ENCODE measurements around the gene FLVCR1.
"Not testable (repeated sequence)": the region's sequence is repeated elsewhere in the genome, so short reads cannot be mapped to it uniquely, and the experiment has no call there.

The FLVCR1 gene

GRCh38 chr1:212857992-212858460 lies at the start of gene FLVCR1:
Gene FLVCR1 (plus strand): TSS chr1:212858275. CDS start chr1:212858453, 178 bp downstream.
- peak; percentile 98 for DNase-seq

GRCh38 chr1:212814537-212815334 lies 43.3 kb upstream of the FLVCR1 start:
- peak; percentile 51 for DNase-seq

- no peak for DNase-seq
Observed at GRCh38 chr1:212816567-212817278, 41.4 kb upstream of the FLVCR1 start.

GRCh38 chr1:212819726-212820125 lies 38.3 kb upstream of the FLVCR1 start:
- DNase-seq = no peak

GRCh38 chr1:212820969-212821368 lies 37.1 kb upstream of the FLVCR1 start:
- DNase-seq = no peak

DNA sequence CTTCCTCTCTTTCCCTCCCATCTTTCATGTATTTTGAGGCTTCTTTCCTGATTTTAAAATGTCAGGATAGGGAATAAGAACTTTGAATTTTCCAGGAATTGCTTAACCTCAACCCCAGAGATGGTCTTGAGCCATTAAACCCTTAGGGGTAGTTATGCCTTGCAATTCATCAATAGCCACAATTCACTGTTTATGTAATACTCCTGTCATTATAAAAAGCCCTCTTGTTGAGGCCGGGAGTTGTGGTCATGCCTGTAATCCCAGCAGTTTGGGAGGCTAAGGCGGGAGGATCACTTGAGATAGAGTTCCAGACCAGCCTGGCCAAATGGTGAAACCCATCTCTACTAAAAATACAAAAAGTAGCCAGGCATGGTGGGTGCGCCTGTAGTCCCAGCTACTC lies 35.1 kb upstream of the FLVCR1 start:
- DNase-seq = no peak

GRCh38 chr1:212824201-212824600 lies 33.9 kb upstream of the FLVCR1 start:
- no peak for DNase-seq

- DNase-seq = no peak
Observed at GRCh38 chr1:212825798-212826452, 32.1 kb upstream of the FLVCR1 start.

DNA sequence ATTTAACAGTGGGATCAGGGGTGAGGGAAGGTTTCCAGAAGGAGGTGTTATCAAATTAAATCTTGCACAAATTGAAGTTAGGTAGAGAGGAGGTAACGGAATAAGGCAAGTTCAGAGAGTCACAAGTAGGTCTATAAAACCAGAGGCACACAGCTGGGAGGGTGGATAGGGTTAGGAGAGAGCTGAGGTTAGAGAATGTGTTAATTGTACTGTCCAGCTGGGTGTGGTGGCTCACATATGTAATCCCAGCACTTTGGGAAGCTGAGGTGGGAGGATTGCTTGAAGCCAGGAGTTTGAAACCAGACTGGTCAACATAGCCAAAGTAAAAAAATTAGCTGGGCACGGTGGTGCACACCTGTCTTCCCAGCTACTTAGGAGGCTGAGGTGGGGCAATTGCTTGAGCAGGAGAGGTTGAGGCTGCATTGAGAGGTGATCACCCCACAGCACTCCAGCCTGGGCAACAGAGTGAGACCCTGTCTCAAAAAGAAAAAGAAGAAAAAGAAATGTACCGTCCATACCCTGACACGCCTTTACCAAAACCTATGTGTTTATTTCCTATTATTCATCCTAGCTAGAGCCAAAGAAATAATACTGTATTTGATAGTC lies 30.8 kb upstream of the FLVCR1 start:
- DNase-seq = no peak

DNA sequence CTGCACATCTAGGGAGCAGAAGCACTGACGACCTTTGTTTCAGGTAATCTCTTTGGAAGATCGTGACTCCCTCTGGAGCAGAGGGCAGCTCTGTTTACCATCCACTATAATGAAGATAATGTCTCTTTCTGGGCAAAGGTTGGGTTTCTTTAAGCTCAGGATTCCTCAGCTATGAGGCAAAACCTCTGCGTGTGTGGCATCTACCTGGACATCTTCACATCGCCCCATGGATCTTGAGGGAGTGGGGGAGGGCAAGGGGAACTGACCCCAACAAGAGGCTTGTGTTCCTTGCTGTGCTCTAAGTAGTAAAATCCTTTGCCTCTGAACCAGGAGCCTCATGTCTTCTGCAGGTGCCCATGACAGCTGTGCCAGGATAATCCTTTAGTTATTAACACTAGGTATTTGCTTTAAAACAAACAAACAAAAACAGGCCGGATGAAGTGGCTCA lies 30.2 kb upstream of the FLVCR1 start:
- DNase-seq = no peak

GRCh38 chr1:212828395-212828794 lies 29.7 kb upstream of the FLVCR1 start:
- no peak for DNase-seq

DNA sequence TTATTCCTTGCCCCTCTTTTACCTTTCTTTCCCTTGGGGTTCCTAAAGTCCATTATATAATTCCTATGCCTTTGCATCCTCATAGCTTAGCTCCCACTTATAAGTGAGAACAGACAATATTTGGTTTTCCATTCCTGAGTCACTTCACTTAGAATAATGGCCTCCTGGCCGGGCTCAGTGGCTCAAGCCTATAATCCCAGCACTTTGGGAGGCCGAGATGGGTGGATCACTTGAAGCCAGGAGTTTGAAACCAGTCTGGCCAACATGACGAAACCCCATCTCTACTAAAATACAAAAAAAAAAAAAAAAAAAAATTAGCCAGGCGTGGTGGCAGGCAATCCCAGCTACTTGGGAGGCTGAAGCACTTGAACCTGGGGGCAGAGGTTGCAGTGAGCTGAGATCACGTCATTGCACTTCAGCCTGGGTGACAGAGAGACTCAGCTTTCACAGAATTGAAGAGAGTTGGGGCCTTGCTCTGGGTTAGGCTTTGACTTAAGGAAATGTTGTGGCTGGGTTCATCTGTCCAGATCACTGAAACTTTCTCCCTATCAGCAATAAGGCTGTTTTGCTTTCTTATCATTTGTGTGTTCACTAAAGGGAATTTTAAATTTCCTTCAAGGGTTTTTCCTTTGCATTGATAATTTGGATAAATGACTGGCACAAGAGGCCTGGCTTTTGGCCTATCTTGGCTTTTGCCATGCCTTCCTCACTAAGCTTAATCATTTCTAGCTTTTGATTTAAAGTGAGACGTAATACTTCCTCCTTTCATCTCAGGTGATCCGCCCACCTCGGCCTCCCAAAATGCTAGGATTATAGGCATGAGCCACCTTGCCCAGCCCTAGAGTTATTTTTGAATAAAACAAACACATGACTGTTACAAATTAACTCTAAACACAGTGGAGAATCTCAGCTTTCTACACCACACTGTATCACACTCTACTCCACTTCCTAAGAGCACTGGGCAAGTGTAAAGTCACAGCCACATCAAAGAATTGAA lies 24.6 kb upstream of the FLVCR1 start:
- DNase-seq = not testable (repeated sequence)

DNA sequence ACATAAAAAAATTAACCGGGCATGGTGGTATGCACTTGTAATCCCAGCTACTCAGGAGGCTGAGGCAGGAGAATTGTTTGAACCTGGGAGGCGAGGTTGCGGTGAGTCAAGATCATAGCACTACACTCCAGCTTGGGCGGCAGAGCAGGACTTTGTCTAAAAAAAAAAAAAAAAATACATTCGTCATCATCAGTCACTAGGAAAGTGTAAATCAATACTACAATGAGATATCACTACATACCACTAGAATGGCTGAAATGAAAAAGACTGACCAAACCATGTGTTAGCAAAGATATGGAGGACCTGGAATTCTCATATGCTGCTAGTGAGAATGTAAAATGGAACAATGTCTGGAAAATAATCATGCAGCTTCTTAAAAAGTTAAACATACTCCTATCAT lies 19.9 kb upstream of the FLVCR1 start:
- no peak for DNase-seq

DNA sequence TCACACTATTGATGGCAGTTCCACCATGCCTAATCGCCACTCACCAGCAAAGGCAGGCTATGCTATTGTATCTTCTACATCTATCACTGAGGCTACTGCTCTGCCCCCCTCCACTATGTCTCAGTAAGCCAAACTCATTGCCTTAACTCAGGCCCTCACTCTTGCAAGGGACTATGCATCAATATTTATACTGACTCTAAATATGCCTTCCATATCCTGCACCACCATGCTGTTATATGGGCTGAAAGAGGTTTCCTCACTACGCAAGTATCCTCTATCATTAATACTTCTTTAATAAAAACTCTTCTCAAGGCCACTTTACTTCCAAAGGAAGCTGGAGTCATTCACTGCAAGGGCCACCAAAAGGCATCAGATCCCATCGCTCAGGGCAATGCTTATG lies 13.6 kb upstream of the FLVCR1 start:
- DNase-seq = not testable (repeated sequence)

GRCh38 chr1:212847549-212847948 lies 10.5 kb upstream of the FLVCR1 start, which contains the start of gene SPATA45:
Gene SPATA45 (minus strand): TSS chr1:212847649. CDS start chr1:212836149, 11,500 bp downstream.
- DNase-seq = no peak

- no peak for DNase-seq
Observed at GRCh38 chr1:212852105-212852688, 5.9 kb upstream of the FLVCR1 start.

DNA sequence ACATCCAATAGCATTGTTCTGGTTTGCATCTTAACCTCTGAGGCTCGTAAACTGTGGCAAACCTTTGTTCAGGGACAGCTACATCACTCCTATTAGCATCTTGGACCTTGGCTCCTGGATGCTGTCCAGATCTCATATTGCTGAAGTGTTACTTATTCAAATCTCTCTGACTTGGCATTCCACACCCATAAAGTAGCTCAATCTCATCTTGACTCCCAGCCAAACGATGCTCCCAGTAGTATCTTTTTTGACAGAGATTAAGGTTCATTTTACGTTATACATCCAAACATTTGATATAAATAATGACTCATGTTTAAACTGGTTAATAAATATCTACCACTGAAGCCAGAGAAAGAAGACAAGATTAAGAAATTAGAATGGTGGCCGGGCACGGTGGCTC lies 4.4 kb upstream of the FLVCR1 start:
- no peak for DNase-seq

DNA sequence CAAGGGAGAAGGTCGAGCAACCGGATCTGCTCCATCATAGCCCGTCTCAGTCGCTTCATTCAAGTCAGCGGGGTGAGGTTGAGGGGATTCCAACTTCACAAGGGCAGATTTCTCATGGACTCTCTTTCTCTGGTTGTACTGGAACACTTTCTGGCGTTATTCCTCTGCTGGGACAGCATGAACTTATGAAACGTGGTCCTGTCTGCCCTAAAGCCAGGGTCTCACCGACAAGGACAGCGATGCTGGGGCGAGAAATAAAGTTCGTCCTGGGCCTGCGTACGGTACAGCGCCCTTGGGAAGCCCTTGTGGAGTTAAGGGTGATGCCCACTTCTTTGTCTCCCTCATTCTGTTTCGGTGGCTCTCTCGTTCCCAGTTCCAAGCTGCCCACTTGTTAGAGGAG lies 1.3 kb upstream of the FLVCR1 start:
- DNase-seq = no peak

GRCh38 chr1:212858461-212859265 lies 588 bp downstream of the FLVCR1 start:
- DNase-seq = peak; percentile 64
